ENCODE measurements around the gene MCEMP1. TPM values are rescaled to one million over a fixed set of nuclear protein-coding genes. Genes with fewer than 3 reads are reported as not detected.

MCEMP1 gene
- total and polyA plus RNA-seq, 2 of the 13 experiments (the other 11 are each of a cell fraction or from before 2014, with no cell fraction given), result not detected

GRCh38 chr19:7652061-7652641 lies 24.7 kb upstream of the MCEMP1 start (continued):
- TF ChIP-seq ZFP91 (CRISPR knock-in tag; IDR thresholded peaks at IDR 0.05; ENCODE audit: borderline replicate concordance) (peak; percentile 42; the same call in 1 of the 2 replicates), RARA (CRISPR knock-in tag; IDR thresholded peaks at IDR 0.05) (peak; percentile 96), HNF1B (CRISPR knock-in tag; IDR thresholded peaks at IDR 0.05) (peak; percentile 37; the same call in 1 of the 2 replicates), KDM6A (CRISPR knock-in tag; IDR thresholded peaks at IDR 0.05; ENCODE audit: low read depth) (peak; percentile 74), ZNF33A (CRISPR knock-in tag; IDR thresholded peaks at IDR 0.05; ENCODE audit: borderline replicate concordance) (peak; percentile 83; the same call in 1 of the 2 replicates), ZNF18 (CRISPR knock-in tag; IDR thresholded peaks at IDR 0.05; ENCODE audit: insufficient replicate concordance) (peak; percentile 58), ZBTB14 (CRISPR knock-in tag; IDR thresholded peaks at IDR 0.05) (no peak), ZNF784 (CRISPR knock-in tag; IDR thresholded peaks at IDR 0.05; ENCODE audit: borderline replicate concordance) (peak; percentile 66; the same call in 1 of the 2 replicates), KLF15 (CRISPR knock-in tag; IDR thresholded peaks at IDR 0.05; ENCODE audit: borderline replicate concordance) (no peak), ZNF614 (CRISPR knock-in tag; IDR thresholded peaks at IDR 0.05; ENCODE audit: borderline replicate concordance) (peak; percentile 97), NFIB (CRISPR knock-in tag; IDR thresholded peaks at IDR 0.05; ENCODE audit: borderline replicate concordance) (no peak), PTBP1 (IDR thresholded peaks at IDR 0.05; ENCODE audit: low read depth, low read length, poor library complexity, severe bottlenecking) (no peak), POLR2AphosphoS2 (IDR thresholded peaks at IDR 0.05; ENCODE audit: low read depth, low read length) (no peak)
- TF ChIP-seq, protein P1, sequence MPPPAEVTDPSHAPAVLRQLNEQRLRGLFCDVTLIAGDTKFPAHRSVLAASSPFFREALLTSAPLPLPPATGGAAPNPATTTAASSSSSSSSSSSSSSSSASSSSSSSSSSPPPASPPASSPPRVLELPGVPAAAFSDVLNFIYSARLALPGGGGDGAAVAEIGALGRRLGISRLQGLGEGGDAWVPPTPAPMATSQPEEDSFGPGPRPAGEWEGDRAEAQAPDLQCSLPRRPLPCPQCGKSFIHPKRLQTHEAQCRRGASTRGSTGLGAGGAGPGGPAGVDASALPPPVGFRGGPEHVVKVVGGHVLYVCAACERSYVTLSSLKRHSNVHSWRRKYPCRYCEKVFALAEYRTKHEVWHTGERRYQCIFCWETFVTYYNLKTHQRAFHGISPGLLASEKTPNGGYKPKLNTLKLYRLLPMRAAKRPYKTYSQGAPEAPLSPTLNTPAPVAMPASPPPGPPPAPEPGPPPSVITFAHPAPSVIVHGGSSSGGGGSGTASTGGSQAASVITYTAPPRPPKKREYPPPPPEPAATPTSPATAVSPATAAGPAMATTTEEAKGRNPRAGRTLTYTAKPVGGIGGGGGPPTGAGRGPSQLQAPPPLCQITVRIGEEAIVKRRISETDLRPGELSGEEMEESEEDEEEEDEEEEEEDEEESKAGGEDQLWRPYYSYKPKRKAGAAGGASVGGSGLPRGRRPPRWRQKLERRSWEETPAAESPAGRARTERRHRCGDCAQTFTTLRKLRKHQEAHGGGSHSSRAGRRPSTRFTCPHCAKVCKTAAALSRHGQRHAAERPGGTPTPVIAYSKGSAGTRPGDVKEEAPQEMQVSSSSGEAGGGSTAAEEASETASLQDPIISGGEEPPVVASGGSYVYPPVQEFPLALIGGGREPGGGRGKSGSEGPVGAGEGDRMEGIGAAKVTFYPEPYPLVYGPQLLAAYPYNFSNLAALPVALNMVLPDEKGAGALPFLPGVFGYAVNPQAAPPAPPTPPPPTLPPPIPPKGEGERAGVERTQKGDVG (CRISPR knock-in tag; IDR thresholded peaks at IDR 0.05; ENCODE audit: borderline replicate concordance), result 0 out of 2 replicates have a peak, but pooled peaks have one; percentile 40
- TF ChIP-seq, protein P2, sequence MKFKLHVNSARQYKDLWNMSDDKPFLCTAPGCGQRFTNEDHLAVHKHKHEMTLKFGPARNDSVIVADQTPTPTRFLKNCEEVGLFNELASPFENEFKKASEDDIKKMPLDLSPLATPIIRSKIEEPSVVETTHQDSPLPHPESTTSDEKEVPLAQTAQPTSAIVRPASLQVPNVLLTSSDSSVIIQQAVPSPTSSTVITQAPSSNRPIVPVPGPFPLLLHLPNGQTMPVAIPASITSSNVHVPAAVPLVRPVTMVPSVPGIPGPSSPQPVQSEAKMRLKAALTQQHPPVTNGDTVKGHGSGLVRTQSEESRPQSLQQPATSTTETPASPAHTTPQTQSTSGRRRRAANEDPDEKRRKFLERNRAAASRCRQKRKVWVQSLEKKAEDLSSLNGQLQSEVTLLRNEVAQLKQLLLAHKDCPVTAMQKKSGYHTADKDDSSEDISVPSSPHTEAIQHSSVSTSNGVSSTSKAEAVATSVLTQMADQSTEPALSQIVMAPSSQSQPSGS (CRISPR knock-in tag; IDR thresholded peaks at IDR 0.05), result peak; percentile 91

Measured in HepG2 (cell line).